Placental epithelial cell (primary cell): ENCODE results near the gene CSTF1. TPM values are rescaled to one million over a fixed set of nuclear protein-coding genes. Genes with fewer than 3 reads are reported as not detected.

ENCODE experiments used
- total RNA-seq: library from RNA; depleted of rRNA; stranded (reverse); fragments of >200 nt; gene quantifications from 2 replicates; pipeline ENCODE4 v1.2.3, GENCODE V29; 2012

CSTF1 gene
- 32.2 and 36.1 TPM in 2 replicates for total RNA-seq

GRCh38 chr20:56392132-56392880 lies at the start of gene CSTF1, which contains the start of gene AURKA:
Gene CSTF1, plus strand, starts transcription at chr20:56392645. Its CDS starts 2,908 bp downstream, at chr20:56395553.
Gene AURKA, minus strand, starts transcription at chr20:56392215. Its CDS starts 4,018 bp downstream, at chr20:56388197.

DNA sequence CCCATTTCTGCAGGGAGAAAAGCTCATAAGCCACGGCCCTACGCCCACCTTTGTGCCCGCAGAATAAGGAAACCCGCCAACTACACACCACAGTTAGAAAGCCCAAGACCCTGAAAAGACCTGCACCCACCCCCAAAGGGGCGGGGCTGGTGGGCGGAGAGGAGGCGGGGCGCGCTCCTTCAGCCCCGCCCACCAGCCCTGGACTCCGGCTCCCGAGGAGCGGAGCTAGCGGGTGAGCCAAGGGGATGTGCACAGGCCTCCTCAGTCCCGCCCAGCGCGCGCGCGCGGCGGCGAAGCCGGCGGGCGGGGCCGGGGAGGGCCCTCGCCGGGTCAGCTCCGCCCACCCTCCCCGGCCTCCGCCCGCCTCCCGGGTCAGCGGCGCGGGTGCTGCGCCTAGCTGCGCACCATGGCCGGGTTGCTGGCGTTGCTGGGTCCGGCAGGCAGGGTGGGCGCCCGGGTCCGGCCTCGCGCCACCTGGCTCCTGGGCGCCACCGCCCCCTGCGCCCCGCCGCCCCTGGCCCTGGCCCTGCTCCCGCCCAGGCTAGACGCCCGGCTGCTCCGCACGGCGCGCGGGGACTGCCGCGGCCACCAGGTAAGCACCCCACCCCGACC lies 33.7 kb upstream of the CSTF1 start, which contains the start of gene FAM210B:
Gene FAM210B, plus strand, starts transcription at position 375 of the 612 bp plus-strand sequence. Its CDS starts 32 bp downstream, at position 407.

GRCh38 chr20:56411759-56412472 lies 19.5 kb downstream of the CSTF1 start, which contains the start of gene CASS4:
Gene CASS4, plus strand, starts transcription at chr20:56412260. Its CDS starts 199 bp downstream, at chr20:56412459.

Other genes with a start within 250 kb of the CSTF1 start
- not detected in 2 replicates for gene MC3R, start 143.9 kb upstream of the CSTF1 start, total RNA-seq
- 37.3 and 38.1 TPM in 2 replicates for gene FAM210B, start 33.7 kb upstream of the CSTF1 start, total RNA-seq
- gene AURKA, start 430 bp upstream of the CSTF1 start, total RNA-seq = 8.6 and 20.0 TPM in 2 replicates
- under 0.01 and 1.5 TPM in 2 replicates for gene CASS4, start 19.6 kb downstream of the CSTF1 start, total RNA-seq
- gene RTF2, start 76.0 kb downstream of the CSTF1 start, total RNA-seq = 55.0 and 68.0 TPM in 2 replicates
- gene FAM209A, start 132.1 kb downstream of the CSTF1 start, total RNA-seq = 0.33 and 0.79 TPM in 2 replicates
- gene FAM209B, start 140.6 kb downstream of the CSTF1 start, total RNA-seq = not detected in 2 replicates
- 39.7 and 46.0 TPM in 2 replicates for gene TFAP2C, start 236.7 kb downstream of the CSTF1 start, total RNA-seq